Activated T-helper 17 cell treated with anti-CD3 and anti-CD28 coated beads, Interleukin-2, amount 50 U/mL, for 72 hours (primary cell): Measurements from ENCODE around the gene DIP2B. TPM values are rescaled to one million over a fixed set of nuclear protein-coding genes. Genes with fewer than 3 reads are reported as not detected.
A peak's percentile ranks its signal among the peaks of the same experiment; 100 is the strongest.

Source experiments
- ATAC-seq: fragments of 150-1000 bp; cut with Tn5 transposase; replicated peaks from 2 replicates; pipeline ENCODE4 v1.10.0; 2021; ENCODE audit warnings: mild to moderate bottlenecking, moderate library complexity
- H3K27ac Mint-ChIP-seq: one replicate; pipeline ENCODE4 v1.8.0; 2022; ENCODE audit warnings: mixed read lengths
- H3K27me3 Mint-ChIP-seq: one replicate; pipeline ENCODE4 v1.8.0; 2022; ENCODE audit warnings: mixed read lengths
- H3K36me3 Mint-ChIP-seq: one replicate; pipeline ENCODE4 v1.8.0; 2022; ENCODE audit warnings: low read depth, mild to moderate bottlenecking, mixed read lengths
- H3K4me1 Mint-ChIP-seq: one replicate; pipeline ENCODE4 v1.8.0; 2022; ENCODE audit warnings: mixed read lengths
- H3K4me3 Mint-ChIP-seq: one replicate; pipeline ENCODE4 v1.8.0; 2022; ENCODE audit warnings: mild to moderate bottlenecking, mixed read lengths
- H3K9me3 Mint-ChIP-seq: one replicate; pipeline ENCODE4 v1.8.0; 2022; ENCODE audit warnings: mixed read lengths
- total RNA-seq, 2 donors: library from RNA; stranded (reverse); gene quantifications; one replicate each; pipeline ENCODE4 v1.2.3, GENCODE V29; 2022

Gene DIP2B
- total RNA-seq, 2 donors from 2014 or later, result 18.6 to 20.1 TPM

- no peaks in the 10 kb centered on the region for H3K36me3 Mint-ChIP-seq
- H3K27me3 Mint-ChIP-seq, result no peaks in the 10 kb centered on the region
- H3K9me3 Mint-ChIP-seq, result no peaks in the 10 kb centered on the region
- H3K27ac Mint-ChIP-seq, result no peak overlapping the region
- H3K4me3 Mint-ChIP-seq, result no peak overlapping the region
- no peak for ATAC-seq
- H3K4me1 Mint-ChIP-seq, result peaks cover 4% of the 10 kb centered on the region
These were observed 108.7 kb downstream of the DIP2B start for GRCh38 chr12:50613463-50613862.

GRCh38 chr12:50614167-50614759, 109.5 kb downstream of the DIP2B start:
- H3K27ac Mint-ChIP-seq, result no peak overlapping the region
- H3K9me3 Mint-ChIP-seq, result no peaks in the 10 kb centered on the region
- no peaks in the 10 kb centered on the region for H3K27me3 Mint-ChIP-seq
- H3K4me1 Mint-ChIP-seq, result peaks cover 8% of the 10 kb centered on the region
- no peak for ATAC-seq
- no peak overlapping the region for H3K4me3 Mint-ChIP-seq
- H3K36me3 Mint-ChIP-seq, result no peaks in the 10 kb centered on the region

- no peaks in the 10 kb centered on the region for H3K9me3 Mint-ChIP-seq
- no peaks in the 10 kb centered on the region for H3K27me3 Mint-ChIP-seq
- no peak for ATAC-seq
- H3K4me3 Mint-ChIP-seq, result no peak overlapping the region
- H3K4me1 Mint-ChIP-seq, result peaks cover 14% of the 10 kb centered on the region
- no peak overlapping the region for H3K27ac Mint-ChIP-seq
- H3K36me3 Mint-ChIP-seq, result no peaks in the 10 kb centered on the region
These were observed 110.5 kb downstream of the DIP2B start for GRCh38 chr12:50615145-50615906.

GRCh38 chr12:50615907-50616296, 111.1 kb downstream of the DIP2B start:
- no peak overlapping the region for H3K27ac Mint-ChIP-seq
- no peaks in the 10 kb centered on the region for H3K9me3 Mint-ChIP-seq
- no peaks in the 10 kb centered on the region for H3K27me3 Mint-ChIP-seq
- no peak overlapping the region for H3K4me3 Mint-ChIP-seq
- H3K4me1 Mint-ChIP-seq, result peaks cover 20% of the 10 kb centered on the region
- H3K36me3 Mint-ChIP-seq, result no peaks in the 10 kb centered on the region
- no peak for ATAC-seq

GRCh38 chr12:50617657-50618056, 112.9 kb downstream of the DIP2B start:
- H3K4me1 Mint-ChIP-seq, result peaks cover 30% of the 10 kb centered on the region
- H3K27ac Mint-ChIP-seq, result no peak overlapping the region
- no peak overlapping the region for H3K4me3 Mint-ChIP-seq
- no peaks in the 10 kb centered on the region for H3K36me3 Mint-ChIP-seq
- ATAC-seq, result no peak
- no peaks in the 10 kb centered on the region for H3K27me3 Mint-ChIP-seq
- H3K9me3 Mint-ChIP-seq, result no peaks in the 10 kb centered on the region

- H3K27me3 Mint-ChIP-seq, result no peaks in the 10 kb centered on the region
- H3K27ac Mint-ChIP-seq, result peak overlapping the region; percentile 5
- no peaks in the 10 kb centered on the region for H3K9me3 Mint-ChIP-seq
- H3K4me1 Mint-ChIP-seq, result peaks cover 30% of the 10 kb centered on the region
- no peaks in the 10 kb centered on the region for H3K36me3 Mint-ChIP-seq
- ATAC-seq, result no peak
- H3K4me3 Mint-ChIP-seq, result no peak overlapping the region
These were observed 114.3 kb downstream of the DIP2B start for GRCh38 chr12:50618864-50619609.

- no peaks in the 10 kb centered on the region for H3K9me3 Mint-ChIP-seq
- H3K4me3 Mint-ChIP-seq, result no peak overlapping the region
- peak overlapping the region; percentile 5 for H3K27ac Mint-ChIP-seq
- no peaks in the 10 kb centered on the region for H3K27me3 Mint-ChIP-seq
- ATAC-seq, result no peak
- no peaks in the 10 kb centered on the region for H3K36me3 Mint-ChIP-seq
- peaks cover 33% of the 10 kb centered on the region for H3K4me1 Mint-ChIP-seq
These were observed 114.8 kb downstream of the DIP2B start for GRCh38 chr12:50619610-50619958.

GRCh38 chr12:50620109-50620977, 115.6 kb downstream of the DIP2B start:
- H3K9me3 Mint-ChIP-seq, result no peaks in the 10 kb centered on the region
- peaks cover 40% of the 10 kb centered on the region for H3K4me1 Mint-ChIP-seq
- H3K27me3 Mint-ChIP-seq, result no peaks in the 10 kb centered on the region
- peak overlapping the region; percentile 82 for H3K27ac Mint-ChIP-seq
- no peaks in the 10 kb centered on the region for H3K36me3 Mint-ChIP-seq
- peak; percentile 90 for ATAC-seq
- H3K4me3 Mint-ChIP-seq, result peak overlapping the region; percentile 32

- ATAC-seq, result no peak
- H3K9me3 Mint-ChIP-seq, result no peaks in the 10 kb centered on the region
- no peaks in the 10 kb centered on the region for H3K36me3 Mint-ChIP-seq
- H3K27me3 Mint-ChIP-seq, result no peaks in the 10 kb centered on the region
- peaks cover 41% of the 10 kb centered on the region for H3K4me1 Mint-ChIP-seq
- H3K27ac Mint-ChIP-seq, result peak overlapping the region; percentile 65
- no peak overlapping the region for H3K4me3 Mint-ChIP-seq
These were observed 116.2 kb downstream of the DIP2B start for GRCh38 chr12:50620978-50621360.

GRCh38 chr12:50621399-50622300, 116.9 kb downstream of the DIP2B start:
- no peaks in the 10 kb centered on the region for H3K36me3 Mint-ChIP-seq
- peak overlapping the region; percentile 65 for H3K27ac Mint-ChIP-seq
- H3K4me1 Mint-ChIP-seq, result peaks cover 41% of the 10 kb centered on the region
- H3K4me3 Mint-ChIP-seq, result no peak overlapping the region
- no peaks in the 10 kb centered on the region for H3K27me3 Mint-ChIP-seq
- no peak for ATAC-seq
- H3K9me3 Mint-ChIP-seq, result no peaks in the 10 kb centered on the region

- Mint-ChIP-seq H3K4me3 (peak overlapping the region; percentile 27), H3K4me1 (peaks cover 27% of the 10 kb centered on the region), H3K27me3 (no peaks in the 10 kb centered on the region), H3K36me3 (peaks cover 25% of the 10 kb centered on the region), H3K27ac (peak overlapping the region; percentile 56), H3K9me3 (no peaks in the 10 kb centered on the region)
- peak; percentile 73 for ATAC-seq
These were observed 120.5 kb downstream of the DIP2B start for GRCh38 chr12:50625029-50625925.

- no peaks in the 10 kb centered on the region for H3K9me3 Mint-ChIP-seq
- H3K36me3 Mint-ChIP-seq, result peaks cover 31% of the 10 kb centered on the region
- H3K27me3 Mint-ChIP-seq, result no peaks in the 10 kb centered on the region
- H3K4me1 Mint-ChIP-seq, result peaks cover 20% of the 10 kb centered on the region
- no peak for ATAC-seq
- H3K27ac Mint-ChIP-seq, result no peak overlapping the region
- H3K4me3 Mint-ChIP-seq, result no peak overlapping the region
These were observed 121.2 kb downstream of the DIP2B start for GRCh38 chr12:50626026-50626425.

GRCh38 chr12:50627491-50627890, 122.7 kb downstream of the DIP2B start:
- Mint-ChIP-seq H3K27ac (no peak overlapping the region), H3K27me3 (no peaks in the 10 kb centered on the region), H3K36me3 (peaks cover 40% of the 10 kb centered on the region), H3K4me1 (peaks cover 11% of the 10 kb centered on the region), H3K4me3 (no peak overlapping the region), H3K9me3 (no peaks in the 10 kb centered on the region)
- ATAC-seq, result no peak
